Stimulated activated CD4-positive, alpha-beta T cell treated with anti-CD3 and anti-CD28 coated beads, Interleukin-15, amount 100 ng/mL, for 48 hours (primary cell): Measurements from ENCODE around the gene KLK1.
A peak's percentile ranks its signal among the peaks of the same experiment; 100 is the strongest.
"Not testable (repeated sequence)": the region's sequence is repeated elsewhere in the genome, so short reads cannot be mapped to it uniquely, and the experiment has no call there.

Experiments
- DNase-seq, 2 donors: peaks; one replicate each; pipeline ENCODE4 v3.0.0-alpha.2; 2020; ENCODE audit warnings: low read depth in 2 of 2

The KLK1 gene

DNA sequence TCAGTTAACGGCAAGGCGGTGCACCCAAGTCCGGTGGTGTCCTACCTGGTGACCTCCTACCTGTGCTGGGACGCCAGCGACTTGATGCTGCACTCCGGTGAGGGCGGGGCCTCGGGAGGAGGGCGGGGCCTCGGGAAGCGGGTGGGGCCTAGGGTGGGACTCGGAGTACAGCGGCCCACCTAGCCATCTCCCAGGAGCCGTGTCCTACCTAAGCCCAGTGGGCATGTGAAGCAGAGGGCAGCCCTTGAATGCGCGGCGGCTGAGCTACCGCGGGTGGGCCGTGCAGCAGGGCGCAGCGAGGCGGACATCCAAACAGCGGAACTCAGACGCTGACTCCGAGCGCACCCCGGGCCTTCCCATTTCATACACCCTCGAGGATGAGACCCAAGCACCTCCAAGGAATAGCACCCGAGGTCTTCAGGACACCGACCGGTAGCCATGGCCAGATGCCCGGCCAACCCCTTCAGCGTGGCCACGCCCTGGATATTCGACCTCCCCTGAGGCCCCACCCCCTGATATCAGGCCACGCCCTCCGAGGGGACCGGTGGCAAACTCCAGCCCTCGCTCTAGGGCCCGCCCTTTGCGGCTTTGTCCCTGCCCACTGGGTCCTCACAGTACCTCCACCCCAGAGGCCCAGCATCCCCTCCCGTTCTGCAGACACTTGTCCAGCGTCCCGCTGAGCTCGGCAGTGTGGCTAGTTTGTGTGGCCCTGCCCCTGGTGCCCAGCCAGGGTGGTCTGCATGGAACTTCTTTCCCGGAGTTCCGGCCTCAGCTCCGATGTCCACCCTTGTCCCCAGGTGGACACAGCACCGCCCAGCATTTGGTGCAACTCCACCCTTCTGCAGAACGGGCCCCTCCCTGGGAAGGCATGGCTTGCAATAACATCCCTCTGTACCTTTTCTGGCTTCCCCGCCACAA, 5.4 kb downstream of the KLK1 start:
- peak in 1 of 2 donors; percentile 66 for DNase-seq

DNA sequence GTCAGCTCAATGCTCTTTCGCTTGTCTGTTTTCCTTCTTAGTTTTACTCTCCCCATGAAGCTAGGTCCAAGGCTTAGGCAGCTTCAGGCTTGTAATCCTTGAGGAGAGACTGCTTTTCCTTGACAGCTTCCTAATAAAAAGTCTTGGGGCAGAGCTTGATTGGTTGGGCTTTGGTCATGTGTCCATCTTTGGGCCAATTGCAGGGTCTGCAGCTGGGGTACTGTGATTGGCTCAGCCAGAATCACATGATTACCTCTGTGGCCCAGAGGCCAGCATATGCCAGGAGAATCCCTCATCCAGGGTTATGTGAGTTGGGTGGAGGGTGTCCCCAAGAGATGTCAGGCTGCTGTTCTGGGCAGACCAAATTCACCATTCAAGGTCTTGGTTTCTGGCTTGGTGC, 8.1 kb downstream of the KLK1 start:
- no peak for DNase-seq

DNA sequence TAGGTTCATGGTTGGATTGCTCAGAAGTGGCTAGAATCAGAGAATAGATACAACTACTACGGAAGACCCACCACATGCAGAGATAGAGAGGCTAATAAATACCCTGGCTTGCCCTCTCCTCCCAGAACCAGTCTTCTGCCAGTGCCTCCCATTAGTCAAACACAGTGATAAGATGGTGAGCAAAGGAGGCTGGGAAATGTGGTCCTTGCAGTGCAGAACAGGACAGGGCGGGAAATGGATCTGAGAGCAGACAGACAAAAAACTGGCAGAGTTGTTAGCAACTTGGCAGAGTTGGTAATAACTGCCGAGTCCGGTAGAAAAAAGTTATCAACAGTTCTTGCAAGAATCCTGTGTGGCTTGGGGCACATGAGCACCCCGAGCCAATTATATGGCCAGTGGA, 8.7 kb downstream of the KLK1 start:
- no peak for DNase-seq

DNA sequence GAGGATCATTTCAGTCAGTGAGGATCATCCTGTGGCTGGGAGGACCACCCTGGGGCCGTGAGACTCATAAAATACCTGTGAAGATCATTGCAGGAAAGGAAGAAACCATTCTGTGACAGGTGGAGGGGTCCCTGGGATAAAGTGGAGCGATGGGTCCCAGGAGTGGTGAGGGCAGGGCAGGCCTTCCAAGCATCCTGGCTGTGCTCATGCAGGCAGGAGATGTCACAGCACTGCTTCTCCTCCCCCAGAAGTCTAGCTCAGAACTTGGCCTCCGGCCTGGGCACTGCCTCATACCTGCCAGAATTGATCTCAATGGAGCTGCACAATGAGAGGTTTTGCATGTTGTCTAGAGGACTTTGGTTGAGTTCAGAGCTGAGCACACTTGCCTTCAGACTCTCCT, 11.1 kb downstream of the KLK1 start:
- DNase-seq, result no peak

DNA sequence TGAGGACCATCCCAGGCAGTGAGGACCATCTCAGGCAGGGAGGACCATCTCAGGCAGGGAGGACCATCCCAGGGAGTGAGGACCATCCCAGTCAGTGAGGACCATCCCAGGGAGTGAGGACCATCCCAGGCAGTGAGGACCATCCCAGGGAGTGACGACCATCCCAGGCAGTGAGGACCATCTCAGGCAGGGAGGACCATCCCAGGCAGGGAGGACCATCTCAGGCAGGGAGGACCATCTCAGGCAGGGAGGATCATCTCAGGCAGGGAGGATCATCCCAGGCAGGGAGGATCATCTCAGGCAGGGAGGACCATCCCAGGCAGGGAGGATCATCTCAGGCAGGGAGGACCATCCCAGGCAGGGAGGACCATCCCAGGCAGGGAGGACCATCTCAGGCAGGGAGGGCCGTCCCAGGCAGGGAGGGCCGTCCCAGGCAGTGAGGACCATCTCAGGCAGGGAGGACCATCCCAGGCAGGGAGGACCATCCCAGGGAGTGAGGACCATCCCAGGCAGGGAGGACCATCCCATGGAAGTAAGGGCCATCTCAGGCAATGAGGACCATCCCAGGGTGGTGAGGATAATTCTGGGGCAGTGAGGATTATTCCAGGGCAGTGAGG, 11.9 kb downstream of the KLK1 start:
- DNase-seq, result not testable (repeated sequence)

DNA sequence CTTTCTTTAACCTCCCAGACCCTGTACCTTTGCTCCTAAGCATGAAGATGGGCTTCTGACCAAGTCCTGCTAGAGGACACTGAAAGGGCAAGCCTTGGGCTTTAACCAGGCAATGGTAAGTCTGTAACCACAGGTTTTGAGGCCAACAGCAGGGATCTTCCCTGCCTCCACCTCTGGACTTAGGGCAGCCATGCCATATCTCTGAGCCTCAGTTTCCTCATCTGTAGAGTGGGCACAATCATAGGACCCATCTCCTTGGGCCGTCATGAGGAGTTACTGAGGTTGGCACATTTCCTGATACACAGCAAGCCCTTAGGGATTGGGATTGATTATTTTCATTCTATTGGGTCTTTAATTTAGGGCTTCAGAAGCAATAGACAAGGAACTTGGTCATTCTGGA, 14.7 kb downstream of the KLK1 start:
- DNase-seq, result no peak

DNA sequence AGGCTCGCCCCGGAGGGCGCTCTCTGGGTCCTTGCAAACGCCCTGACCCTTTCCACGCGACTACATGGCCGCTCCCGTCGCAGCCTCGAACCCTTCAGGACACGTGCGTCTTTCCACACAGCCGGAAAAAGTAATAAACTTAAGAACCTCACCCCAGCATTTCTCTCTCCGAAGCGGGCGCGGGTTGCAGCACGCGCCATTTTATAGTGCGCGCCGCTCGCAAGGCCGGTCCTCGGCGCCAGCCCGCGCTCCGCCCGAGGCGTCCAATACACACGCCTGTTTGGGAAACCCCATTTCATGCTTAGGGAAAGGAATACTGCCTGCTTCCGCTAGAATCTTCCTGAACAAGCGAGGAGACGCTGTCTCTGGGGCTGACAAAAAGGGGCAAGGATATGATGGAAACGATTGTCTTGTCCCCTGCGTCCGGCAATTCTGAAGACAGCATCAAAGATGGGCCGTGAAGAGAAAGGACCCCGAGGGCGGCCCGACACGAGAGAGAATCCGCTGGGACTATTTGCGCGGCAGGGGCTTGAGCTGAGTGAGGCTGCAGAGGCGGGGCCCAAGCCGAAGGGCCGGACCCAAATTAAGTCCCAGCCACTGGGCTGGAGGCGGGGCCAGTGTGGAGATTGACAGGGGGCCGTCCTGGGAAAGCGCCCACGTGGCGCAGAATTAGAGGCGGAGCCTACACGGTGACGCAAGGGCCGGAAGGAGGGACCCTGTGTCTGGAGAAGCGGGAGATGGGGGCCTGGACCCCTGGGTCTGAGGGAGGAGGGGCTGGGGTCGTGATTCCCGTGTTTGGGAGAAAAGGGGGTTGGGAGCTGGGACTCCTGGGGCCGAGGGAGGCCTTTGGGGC, 18.9 kb downstream of the KLK1 start:
- peak; percentile 97 to 98 for DNase-seq

DNA sequence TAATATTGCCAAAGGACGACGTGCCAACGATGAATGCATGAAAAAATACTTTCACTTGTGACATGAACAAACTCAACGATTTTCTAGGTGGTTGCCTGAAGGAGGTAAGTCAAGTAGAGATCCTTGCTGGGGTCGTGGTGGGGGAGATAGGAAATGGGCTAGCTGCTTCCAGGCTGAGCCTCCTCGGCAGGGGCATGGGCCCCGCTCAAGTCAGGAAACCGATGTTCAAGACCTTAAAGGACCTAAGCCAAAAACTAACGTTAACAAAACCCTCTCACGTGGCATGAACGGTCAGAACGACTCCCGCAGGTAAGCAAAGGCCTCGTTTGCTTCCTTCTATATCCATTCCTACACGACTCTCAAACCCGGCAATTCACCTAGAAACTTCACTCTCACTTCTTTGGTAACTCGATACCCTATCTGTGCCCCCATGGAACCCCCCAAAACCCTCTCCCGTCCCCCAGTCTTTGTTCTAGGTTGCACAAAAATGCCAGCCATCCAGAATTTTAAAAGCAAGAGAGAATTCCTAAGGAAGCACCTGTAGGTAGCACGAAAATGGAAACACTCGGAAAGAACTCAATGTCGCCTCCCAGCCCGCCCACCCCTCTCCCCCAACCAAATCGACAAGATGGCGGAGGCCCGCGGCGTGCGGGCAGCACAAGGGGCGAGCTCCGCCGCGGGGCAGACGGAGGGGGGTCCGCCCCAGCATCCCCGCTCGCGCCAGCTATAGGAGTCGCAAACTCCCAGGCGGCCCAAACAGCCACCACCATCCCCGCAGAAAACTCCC, 19.8 kb downstream of the KLK1 start:
- DNase-seq, result no peak

DNA sequence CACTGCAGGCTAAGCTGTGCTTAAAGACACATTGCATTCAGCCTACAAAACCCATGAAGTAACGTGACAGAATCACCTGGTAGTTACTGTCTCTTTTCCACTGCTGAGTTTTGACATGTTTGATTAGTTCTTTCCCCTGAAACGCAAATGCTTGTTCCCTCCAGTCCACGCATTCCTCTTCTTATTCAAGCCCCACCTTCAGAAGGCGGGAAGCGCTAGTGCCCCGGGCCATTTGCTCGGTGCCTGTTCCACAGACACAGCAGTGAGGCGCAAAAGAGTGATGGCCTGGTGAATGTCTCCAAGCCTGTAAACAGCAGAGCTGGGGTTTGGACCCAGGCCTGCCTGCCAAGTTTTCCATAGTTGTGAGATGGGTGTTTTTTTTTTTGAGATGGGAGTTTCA, 22.5 kb downstream of the KLK1 start:
- DNase-seq, result no peak

DNA sequence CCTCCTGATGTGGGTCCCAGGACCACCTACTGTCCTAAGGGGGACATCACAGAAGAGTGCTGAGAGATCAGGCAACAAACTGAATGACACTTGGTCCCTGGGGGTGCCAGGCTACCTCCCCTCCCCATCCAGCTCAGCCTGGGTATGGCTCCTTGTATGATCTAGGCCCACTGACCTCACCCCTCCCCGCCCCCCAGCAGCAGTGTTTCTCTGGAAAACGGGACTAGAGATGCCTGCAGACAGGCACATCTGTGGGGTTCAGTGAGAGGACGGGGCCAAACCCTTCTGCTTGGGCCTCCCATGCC, 24.1 kb downstream of the KLK1 start:
- DNase-seq, result no peak

DNA sequence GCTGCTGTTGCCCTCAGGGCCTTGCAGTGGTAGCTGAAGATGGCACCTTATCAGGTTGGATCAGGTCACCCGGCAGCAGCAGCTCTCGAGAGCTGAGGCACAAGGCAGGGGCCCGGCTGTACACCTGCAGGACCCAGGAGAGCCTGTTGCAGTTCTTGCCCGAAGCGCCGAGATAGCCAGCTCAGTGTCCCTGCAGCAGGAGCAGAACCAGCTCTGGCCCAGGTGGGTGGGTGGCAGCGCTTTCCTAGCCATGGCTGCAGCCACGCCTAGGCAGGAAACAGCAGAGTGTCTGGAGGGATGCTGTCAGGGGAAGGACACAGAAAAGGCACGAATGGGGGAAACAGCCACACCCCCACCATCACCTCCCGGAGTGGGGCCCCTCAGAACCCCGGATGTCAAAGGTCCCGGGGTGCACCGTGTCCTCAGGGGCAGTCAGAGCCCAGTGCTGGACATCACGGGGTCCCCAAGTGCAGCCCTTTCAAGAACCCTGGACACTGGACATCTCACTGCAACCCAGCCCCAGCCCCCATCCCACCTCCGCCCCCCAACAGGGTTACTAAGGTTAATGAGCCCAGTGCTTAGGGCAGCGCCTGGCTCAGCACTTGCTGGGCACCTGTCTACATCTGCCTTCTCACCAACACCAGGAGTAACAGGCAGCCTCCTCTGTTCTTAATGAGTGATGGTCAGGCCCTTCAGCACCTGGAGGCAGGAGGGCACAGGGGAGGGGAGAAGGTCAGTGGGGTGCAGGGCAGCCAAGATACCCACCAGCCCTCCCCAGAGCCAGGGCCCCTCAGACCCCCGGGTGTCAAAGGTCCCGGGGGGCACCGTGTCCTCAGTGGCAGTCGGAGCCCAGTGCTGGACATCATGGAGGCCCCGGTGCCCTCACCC, 24.7 kb downstream of the KLK1 start:
- no peak for DNase-seq

DNA sequence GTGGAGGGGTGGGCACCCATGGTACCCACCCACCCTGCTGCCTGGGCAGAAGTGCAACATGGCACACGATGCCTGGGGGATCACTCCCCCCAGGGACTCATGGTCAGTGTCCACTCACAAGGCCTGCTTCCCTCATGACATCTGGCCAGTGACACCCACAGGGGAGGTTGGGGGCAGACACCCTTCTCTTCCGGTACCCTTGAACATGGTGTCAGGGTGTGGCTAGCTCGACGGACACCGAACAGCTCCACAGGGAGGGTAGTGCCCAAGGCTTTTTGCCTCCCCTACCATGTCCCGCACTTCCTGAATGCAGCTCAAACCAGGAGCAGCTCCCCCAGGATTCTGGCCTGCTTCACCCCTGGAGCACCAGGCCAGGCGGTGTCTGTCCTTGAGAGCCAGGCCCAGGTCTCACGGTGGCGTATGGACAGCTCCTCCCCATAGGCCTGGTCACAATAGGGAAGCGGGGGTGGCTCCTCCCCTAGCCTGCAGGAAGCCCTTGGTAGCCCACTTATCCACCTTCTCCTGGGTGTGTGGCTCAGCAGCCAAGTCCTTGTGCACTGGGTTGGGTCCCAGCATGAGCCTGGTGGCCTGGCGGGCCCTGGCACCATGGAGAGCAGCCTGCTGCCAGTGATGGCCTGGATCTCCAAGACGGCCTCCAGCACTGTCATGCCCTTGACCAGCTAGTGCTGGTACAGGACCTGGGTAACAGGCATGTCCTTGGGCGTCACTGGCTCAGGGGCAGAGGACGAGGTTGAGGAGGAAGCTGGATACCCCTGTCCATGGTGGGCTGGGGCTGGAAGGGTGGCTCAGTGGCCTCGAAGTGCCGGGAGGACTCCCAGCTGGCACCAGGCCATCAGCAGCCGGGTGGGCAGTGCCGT, 25.6 kb downstream of the KLK1 start:
- no peak for DNase-seq

DNA sequence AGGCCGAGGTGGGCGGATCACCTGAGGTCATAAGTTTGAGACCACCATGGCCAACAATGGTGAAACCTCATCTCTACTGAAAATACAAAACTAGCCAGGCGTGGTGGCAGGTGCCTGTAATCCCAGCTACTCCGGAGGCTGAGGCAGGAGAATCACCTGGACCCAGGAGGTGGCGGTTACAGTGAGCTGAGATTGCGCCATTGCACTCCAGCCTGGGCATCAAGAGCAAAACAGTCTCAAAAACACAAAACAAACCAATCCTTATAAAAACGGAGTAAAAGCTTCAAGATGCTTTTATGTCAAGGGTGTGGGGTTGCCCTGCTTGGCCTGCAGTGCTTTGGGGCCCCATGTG, 26.2 kb downstream of the KLK1 start:
- no peak for DNase-seq

DNA sequence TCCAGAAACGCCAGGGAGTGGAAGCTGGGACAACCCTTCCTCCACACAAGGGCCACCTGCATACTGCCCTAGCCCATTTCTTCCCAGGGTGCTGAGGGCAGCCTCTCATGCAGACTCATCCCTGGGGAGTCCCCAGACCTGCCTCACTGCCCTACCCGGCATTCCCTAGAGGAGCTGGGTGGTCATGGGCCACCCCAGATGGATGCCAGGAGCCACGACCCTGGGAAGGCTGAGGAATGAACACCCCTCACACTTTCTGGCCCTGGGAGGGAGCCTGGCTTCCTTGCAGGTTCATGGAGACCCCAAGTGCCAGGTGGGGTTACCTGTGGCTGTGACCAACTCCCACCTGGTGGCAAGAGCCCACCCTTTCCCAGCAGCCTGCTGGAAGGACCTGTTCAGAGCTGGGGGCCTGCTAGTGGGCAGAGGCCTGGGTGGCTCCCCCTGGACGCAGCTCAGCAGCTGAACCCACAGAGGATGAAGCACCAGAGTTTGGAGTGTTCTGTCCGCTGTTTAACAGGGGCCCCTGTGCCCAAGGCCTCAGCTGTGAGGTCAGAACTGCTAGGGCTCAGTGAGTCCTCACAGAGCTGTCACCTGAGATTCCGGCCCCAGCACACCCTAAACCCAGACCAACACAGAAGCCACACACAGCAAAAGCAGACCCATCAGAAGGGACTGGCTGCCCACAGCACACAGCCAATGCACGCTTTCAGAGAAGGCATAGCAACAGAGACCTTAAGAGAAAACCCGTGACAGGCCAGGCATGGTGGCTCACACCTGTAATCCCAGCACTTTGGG, 26.8 kb downstream of the KLK1 start:
- no peak for DNase-seq

DNA sequence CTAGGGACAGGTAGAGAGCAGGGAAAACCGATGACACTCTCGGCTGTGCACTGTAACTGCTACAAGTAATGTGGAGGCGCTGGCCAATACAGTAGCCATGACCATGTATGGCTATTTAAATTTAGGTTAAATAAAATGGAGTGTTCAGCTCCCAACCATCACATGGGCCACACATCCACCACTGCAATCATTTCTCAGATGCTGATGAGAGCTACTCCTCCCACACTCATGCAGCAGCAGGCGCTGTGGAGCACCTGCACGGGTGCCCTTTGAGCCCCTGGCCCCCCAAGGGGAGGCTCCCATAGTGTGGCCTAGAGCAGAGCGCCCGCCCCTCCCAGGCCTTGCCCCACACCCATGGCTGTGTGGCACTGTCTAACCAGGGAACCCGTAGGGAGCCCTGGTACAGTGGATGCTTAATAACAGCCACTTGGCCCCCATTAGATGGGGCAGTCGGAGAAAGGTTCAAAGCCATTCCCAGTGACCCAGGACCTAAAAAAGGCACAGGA, 27.4 kb downstream of the KLK1 start:
- no peak for DNase-seq

DNA sequence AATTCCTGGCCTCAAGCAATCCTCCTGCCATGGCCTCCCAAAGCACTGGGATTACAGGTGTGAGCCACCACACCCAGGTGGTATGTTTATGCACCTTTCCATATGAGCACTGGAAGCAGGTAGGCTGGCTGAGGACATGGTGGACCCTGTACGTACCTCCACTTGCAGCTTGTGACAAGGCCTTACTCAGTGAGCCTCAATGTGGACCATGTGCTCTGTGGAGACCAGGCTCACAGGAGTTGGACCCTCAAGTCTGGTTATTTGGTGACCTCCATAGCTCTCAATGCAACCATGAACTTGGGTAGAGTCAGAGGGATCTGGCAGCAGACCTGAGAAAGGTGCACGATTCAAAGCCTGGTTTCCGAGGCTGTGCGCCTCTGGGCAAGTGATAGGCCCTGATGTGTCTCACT, 27.9 kb downstream of the KLK1 start:
- no peak for DNase-seq

DNA sequence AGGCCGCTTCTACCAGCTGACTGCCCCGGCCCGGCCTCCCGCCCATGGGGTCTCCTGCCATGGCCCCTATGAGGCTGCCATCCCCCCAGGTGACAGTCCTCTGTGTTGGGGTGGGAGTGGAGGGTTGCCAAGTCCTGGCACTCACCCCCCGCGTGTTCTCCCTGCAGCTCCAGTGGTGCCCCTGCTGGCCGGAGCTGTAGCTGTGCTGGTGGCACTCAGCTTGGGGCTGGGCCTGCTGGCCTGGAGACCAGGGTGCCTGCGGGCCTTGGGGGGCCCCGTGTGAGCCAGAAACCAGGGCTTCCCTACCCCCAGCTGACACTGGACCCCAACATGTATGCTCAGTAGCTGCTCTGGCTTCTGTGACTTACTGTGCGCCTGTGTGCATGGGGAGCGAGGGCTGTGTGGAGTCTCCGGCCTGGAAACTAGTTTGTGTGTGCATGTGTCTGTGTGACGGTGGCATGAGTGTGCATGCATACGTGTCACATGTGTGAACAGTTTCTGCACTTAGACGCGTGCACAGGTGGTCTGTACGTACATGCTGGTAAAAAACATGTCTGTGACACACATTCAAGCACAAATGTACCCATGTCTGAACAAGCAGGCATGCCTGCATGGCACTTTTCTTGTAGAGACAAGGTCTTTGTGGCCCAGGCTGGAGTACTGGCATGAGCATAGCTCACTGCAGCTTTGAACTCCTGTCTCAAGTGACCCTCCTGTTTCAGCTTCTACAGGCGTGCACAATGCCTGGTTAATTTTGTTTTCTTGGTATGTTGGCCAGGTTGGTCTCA, 28.5 kb downstream of the KLK1 start:
- DNase-seq, result no peak
